Activated CD4-positive, alpha-beta T cell treated with anti-CD3 and anti-CD28 coated beads for 48 hours (primary cell): ENCODE results near the gene MUS81.

Experiments used
- DNase-seq: peaks from one replicate; pipeline ENCODE4 v3.0.0-alpha.2; 2020

Gene MUS81

DNA sequence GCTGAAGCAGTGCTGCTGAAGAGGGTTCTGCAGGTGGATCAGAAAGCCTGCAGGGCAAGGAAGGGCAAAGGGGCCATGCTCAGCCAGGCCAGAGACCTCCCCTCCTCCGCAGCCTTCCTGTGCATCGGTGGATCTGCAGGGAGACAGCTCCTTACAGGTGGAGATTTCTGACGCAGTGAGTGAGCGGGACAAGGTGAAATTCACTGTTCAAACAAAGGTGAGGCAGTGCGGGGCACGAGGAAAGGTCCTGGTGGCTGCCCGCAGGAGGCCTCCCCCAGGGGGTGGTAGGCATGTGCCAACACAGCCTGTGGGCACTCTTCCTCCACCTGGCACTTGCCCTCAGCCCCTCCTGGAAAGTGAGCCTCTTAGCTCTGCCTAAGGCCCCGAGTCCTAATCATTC is 10.9 kb upstream of the MUS81 start:
- no peak for DNase-seq

DNA sequence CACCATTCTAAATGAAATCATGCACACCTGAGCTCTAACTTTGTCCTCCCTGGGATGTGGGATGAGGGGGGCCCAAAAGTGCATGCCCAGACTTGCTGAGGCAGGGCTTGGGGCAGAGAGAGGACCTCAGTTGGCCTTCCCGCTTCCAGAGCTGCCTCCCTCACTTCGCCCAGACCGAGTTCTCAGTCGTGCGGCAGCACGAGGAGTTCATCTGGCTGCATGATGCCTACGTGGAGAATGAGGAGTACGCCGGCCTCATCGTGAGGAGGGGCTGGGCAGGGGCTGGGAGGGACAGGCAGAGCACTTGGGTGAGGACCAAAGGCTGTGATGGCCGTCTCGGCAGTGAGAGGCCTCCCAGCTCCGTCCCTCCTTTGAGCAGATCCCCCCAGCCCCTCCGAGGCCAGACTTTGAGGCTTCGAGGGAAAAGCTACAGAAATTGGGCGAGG is 10.4 kb upstream of the MUS81 start:
- DNase-seq = no peak

DNA sequence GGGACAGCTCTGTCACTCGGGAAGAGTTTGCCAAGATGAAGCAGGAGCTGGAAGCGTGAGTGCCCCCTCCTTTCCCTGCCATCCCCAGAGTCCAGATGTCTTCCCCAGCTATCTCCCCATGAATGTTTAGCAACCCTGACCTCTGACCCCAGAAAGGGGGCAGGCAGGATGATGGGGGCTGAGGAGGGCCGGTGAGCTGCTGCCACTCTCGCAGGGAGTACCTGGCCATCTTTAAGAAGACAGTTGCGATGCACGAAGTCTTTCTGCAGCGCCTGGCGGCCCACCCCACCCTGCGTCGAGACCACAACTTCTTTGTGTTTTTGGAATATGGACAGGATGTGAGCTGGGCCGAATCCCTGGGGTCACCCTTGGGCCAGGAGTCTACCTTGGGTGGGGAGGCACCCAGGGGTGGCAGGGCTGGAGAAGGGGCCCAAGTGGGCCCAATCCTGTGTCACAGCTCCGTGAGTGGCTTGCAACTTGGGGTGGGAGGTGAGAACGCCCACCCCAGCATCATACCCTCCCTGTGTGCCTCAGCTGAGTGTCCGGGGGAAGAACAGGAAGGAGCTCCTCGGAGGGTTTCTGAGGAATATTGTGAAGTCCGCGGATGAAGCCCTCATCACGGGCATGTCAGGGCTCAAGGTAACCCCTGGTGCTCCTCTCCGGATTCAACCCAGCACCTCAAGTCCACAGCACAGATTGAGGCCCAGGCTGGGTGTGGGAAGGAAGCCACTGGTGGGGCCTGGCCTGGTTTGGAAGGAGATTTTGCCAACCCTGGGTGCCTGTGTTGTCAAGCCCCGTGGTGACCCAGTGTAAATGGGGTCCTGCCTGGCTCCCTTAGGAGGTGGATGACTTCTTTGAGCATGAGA is 9.8 kb upstream of the MUS81 start:
- no peak for DNase-seq

DNA sequence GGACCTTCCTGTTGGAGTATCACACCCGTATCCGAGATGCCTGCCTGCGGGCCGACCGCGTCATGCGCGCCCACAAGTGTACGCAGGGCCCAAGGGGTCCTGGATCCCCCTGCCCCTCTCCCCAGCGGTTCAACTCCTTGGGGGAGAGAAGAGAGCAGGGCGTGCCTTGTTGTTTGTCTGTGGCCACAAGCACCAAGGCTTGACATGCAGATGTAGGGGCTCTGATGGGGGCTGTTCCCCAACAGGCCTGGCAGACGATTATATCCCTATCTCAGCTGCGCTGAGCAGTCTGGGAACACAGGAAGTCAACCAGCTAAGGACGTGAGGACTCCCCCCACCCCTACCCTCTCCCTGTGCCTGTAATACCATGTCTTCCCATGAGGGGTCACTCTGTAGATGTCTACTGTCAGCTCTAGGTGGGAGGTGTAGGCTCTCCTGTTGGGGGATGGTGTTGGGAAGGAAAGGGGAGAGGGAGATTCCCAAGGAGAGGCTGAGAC is 9.1 kb upstream of the MUS81 start:
- peak; percentile 61 for DNase-seq

DNA sequence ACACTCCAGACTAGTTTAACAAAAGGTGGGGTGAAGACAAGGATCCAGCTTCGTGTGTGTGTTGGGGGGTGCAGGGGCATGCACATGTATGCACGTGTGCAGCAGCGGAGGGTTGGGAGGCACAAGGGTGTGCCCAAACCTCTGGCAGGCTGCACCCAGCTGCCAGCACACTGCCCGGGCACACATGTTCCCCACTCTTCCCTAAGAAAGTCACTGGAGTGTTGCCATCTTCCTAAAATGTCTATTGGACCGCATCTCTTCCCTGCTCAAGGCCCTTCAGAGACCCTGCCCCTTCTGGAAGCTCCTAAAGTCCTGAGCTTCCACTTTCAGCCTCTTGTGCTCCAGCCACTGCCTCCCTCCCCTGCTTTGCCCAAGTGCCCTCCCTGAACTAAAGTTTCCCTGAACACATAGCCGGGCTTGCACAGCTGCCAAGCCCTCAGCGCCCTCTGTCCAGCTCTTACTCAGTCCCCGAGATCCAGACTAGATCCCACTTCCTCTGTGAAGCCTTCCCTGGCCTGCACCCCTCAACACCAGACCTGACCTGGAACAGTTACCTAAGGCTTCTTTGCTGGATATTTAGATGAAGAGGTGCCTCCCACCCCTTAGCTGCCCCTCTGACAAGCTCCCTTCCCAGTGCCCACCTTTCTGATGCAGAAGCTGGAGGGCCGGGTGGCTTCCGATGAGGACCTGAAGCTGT is 8.3 kb upstream of the MUS81 start:
- DNase-seq = no peak

DNA sequence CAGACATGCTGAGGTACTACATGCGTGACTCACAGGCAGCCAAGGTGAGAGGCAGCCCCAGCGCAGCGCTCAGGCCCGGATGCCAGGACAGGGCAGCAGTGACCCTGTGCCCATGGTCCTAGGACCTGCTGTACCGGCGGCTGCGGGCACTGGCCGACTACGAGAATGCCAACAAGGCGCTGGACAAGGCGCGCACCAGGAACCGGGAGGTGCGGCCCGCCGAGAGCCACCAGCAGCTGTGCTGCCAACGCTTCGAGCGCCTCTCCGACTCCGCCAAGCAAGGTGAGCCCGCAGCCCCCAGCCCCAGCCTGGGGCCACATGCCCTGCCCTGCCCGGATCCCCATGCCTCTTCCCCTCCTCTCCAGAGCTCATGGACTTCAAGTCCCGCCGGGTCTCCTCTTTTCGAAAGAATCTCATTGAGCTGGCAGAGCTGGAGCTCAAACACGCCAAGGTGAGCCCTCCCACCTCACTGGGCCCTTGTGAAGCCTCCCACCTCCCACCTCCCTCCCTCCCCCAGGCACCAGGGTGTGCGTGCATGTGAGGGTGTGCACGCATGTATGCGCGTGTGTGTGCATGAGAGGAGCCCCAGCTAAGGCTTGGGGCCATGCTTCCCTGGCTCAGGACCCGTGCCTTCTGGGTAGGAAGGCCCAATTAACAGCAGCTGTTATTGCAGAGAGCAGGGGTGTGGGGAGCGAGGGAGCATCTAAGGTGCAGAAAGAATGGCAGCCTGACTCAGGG is 7.6 kb upstream of the MUS81 start:
- DNase-seq = no peak

DNA sequence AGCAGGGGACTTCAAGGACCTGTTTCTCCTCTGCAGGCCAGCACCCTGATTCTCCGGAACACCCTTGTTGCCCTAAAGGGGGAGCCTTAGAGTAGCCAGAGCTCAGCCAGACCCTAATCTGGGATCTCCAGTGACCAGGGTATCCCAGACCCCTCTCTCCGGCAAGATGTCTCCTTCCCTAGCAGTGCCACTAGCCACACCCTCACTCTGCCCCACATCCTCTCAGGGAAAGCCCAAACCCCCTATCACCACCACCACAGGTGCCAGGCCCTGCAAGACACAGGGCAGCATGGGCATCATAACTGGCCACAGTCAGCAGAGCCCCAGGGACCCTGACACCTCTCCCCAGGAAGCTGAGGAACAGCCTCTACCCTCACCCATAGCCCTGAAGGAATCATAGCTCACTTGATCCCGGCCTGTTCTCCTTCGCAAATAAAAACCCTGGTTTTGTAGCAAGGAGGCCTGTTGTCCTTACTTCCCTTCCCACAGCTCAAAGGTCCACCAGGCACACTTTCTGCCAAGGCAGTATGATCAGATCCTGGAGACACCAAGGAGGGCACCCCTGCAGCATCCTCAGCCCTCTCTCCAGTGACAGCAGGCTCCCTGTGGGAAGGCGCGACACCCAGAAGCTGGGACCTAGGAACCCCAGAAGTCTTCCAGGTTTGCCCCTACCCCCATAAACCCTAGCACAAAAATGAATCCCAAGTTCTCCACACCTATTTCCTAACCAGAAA is 6.8 kb upstream of the MUS81 start:
- no peak for DNase-seq

DNA sequence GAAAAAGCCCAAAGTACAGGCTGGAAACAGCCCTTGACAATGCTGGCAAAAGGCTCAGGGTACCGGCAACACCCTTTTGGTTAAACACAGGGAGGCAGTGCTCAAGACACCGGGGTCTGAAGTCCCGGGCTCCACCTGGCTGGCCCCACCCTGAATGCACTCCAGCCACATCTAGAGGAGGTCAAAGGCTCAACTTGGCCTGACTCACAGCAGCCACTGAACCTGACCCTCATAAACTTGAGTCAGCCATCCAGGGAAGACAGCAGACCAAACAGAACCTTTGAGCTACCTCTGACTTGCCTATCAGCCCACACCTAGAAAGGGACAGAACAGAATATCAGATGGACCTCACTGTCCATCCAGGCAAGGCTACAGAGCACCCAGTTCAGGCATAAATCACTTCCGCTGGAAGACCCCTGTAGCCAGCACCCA is 6.1 kb upstream of the MUS81 start:
- DNase-seq = no peak

DNA sequence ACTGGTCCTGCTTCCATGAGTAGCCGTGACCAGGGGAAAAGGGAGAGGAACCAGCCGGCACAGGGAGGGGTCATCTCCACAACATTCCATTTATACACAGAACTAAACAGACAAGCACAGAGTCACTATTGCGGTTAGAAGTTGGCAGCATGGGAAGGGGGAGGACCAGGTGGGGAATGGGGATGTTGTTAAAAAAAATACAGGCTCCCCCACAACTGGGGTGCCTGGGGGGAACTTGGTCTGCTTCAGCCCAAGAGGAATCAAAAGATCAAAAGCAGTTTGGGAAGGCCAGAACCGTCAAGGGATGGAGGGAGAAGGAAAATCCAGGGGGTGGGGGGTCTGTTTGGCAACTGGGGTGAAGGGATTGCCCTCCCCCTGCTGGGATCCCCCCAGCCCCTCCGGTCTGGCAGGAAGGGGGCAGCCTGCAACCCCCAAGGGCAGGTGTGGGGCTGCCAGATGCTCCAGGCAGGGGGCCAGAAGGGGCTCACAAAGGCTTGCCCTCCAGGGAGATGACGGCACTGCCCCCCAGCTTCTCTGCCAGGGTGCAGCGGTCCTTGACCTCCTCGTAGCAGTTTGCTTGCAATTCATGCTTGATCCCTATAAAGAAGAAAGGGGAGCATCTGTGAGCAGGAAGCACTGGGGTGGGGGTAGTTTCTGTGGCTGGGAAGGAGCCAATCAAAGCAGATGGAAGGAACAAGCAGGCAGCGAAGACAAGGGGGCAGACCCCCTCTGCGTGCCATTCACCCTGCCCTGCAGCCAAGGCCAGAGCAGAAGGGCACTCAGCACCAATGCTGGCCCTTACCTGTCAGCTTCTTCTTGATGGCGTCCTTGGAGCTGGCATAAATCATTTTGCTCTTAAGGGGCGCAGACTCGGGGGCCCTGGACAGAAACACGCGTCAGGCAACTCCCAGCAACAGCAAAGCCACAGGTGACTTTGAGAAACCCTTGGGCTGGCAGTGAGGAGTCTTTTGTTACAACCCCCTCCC is 5.1 kb upstream of the MUS81 start:
- no peak for DNase-seq

DNA sequence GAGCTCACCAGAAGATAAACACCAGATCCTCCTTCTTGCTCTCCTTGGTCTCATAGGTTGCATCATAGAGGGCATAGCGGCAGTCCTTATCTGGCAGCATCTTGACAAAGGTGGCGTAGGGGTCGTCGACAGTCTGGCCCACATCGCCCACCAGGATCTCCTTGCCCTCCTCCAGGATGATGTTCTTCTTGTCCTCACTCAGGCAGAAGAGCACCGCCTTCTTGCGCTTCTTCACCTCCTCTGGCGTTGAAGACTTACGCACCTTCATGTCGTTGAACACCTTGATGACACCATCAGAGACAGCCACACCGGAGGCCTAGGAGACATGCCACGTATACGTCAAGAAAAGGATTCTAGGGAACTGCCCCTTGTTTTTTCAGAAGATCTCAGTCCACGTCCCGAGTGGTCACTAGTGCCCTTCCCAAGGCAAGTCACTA is 4.3 kb upstream of the MUS81 start:
- no peak for DNase-seq

DNA sequence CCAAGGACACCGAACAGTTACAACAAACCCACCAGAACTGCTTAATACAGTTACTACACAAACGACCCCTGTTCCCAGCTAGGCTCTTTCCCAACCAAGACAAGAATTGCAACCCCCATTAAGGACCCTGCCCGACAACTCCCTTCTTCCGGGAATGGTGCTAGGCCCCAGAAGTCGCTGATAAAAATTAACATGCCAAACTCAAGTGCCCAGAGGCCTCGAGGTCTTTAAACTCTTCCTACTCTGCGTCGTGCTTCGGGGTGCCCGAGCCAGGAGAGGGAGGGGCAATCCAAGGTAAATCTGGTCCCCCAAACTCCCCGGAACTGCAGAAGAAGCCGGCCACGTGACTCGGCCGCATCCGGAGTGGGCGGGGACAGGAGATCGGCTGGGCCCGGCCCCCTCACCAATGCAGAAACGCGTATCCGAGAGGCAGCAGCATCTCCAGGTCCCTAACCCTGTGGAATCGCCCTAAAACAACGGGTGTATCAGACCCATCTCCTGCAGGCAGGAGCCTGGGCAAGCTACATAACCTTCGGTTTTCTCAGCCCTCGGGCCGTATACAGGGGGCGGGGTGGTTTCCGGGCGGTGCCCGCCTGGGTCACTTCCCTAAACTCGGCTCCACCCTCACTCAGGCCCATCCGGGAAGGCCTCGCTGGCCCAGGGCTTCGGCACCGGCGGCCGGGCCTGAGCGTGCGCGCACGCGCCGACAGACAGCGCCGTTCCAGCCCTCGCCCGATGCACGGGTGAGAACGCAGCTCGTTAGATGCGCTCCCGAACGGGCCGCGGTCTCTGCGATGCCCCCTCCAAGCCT is 3.3 kb upstream of the MUS81 start:
- DNase-seq = peak; percentile 88

DNA sequence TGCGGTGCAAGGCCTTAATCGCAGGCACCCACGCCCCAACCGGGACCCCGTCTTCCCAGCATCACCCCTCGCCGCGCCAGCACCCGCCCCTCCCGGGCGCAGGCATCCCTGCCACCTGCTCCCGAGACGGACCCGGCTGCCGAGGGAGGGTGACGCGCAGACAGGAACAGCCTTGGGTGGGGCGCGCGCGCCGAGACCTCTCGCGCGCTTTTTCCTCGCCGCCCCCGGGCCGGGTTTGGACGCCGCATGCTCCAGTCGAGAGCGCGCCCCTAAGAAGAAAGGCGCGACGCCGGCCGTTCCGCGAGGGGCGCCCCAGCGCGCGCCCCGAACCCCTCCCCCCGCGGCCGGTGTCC is 2.8 kb upstream of the MUS81 start:
- peak; percentile 73 for DNase-seq

DNA sequence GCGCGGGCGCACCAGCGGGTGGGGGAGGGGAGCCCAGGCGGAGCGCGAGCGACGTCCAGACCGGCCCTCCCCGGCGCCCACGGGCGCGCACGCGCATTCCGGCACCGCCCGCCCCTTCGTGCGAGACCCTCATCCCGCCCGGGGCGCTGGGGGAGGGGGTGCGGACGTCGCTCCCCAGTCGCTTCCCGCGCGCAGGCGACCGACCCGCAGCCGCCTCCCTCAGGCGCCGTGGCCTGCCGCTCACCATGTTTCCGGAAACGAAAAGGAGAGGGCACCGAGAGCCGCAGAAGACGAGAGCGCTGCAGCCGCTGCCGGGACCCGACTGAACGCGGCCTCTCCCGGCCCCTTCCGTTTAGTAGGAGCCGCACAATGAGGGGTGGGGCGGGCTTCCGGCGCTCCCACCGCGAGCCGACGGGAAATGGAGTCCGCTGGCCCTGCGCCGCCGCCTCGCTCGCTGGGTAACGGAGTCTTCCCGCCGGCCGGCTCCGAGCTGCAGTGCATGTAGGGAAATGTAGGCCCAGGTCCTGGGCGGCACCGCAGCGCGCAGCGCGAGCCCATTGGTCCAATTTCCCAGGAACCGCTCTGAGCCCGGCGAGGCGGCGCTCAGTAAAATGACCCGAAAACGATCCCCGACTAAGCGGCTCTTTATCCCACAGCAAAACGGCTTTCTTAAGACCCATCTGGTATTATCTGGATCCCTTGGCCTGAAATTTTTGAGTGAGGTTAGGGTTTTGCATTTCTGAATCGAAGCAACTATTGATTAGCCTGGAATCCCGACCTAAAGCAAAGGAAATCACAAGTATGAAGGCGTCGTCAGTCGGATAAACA is 2.2 kb upstream of the MUS81 start, which contains the start of gene CFL1:
CFL1 (minus strand) TSS at position 328 of the 828 bp plus-strand sequence; CDS start at position 247, 81 bp downstream.
- peak; percentile 99 for DNase-seq

DNA sequence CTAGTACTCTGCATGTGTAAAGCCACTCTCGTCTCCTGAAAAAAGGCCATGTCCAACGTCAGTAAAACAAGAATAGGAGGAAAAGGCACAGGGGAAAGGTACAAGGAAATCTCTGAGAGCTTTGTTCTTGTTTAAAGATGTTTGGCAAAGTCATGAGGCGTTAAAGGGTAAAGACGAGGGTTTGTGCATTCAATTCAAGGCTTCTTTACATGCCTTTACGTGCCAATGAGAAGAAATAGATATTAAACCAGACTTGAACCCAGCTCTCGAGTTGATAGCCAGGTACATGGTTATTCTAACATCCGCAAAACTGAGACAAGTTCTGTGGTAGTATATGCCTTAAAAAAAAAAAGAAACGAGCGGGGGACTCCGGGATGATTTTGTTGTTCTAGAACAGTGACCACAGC is 1.5 kb upstream of the MUS81 start:
- DNase-seq = no peak

DNA sequence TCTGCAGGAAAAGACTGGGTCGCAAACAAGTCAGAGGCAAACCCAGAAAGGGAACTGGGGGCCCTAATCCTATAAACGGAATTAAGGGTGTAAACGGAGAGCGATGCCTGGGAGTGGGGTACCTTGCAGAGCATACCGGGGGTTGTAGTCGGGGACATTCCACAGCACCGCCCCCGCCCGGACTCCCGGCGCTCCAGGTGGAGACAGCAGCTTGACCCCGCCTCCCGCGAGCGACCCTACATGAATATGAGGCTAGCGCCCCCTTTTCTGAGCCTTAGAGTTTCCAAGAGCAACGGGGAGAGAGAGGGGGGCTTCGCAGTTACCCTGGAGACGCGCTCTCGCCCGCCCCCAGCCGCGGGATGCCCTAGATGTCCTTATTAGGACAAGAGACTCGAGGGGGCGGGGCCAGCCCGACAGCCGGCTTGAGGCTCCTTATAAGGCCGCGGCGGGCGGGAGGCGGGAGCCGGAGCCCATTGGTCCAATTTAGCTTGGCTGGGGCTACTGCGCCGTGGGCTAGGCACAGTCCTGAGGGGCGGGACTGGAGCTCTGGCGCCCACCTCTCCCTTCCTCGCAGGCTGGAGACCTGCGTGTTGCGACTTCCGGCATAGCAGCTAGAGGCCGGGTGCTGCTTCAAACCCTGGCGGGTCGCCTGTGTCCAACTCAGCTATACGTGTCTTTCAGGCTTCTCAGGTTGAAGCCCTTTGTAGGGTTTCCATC is 980 bp upstream of the MUS81 start:
- DNase-seq = peak; percentile 99

DNA sequence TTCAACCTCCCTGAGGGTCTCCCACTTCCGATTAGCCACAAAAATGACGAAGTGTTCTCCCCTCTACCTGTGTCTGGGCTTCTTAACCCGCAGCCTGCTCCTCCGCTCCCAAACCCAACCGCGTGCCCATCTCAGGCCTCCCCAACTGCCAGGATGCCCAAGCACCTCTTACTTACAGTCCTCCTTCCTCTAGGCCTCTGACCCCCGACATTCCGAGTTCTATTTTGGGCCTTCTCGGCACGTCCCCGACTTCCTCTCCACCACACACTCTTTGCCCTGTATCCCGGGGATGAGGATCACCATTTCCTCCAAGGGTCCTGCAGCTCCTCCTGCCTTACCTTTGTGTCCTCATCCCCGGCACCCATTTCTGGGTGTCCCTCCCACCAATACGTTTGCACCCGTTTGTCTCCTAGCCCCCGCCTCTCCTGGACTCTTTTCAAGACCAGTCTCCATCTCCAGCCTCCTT is 388 bp upstream of the MUS81 start:
- DNase-seq = peak; percentile 62

DNA sequence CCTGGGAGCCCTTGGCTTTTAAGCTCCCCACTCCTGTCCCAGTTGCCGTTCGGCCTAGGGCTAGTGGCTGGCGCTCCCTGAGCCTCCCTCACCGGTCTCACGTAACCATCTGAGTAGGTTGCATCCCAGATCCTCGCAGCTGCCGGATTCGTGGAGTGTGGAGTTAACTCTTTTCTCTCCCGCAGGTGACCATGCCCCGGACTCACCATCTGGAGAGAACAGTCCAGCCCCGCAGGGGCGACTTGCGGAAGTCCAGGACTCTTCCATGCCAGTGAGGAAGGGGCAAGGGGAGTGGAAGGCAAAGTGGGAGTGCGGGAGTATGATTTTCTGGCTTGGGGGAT is 902 bp downstream of the MUS81 start:
- no peak for DNase-seq

DNA sequence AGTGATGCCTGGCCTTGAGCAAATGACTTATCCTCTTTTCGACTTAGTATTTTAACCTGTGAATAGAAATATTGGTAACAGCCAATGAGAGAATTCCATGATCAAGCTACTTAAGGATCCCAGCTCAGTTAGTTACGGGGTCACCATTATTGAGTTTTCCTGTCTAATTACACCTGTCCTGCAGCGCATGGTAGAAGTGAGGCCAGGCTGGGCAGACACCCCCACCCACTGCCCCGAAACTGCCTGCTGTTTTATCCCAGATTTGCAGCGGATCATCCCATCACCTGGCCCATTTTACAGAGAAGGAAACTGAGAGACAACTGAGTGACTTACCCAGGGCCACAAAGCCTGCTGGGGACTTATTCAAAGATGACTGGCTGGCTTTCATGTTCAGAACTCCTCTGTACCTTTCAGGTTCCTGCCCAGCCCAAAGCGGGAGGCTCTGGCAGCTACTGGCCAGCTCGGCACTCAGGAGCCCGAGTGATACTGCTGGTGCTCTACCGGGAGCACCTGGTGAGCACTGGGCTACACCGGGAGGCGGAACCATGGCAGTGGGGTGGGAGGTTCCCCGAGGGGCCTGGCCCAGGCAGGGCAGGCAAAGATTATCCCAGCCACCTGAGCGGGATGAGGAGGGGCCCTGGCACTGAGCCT is 1.4 kb downstream of the MUS81 start:
- peak; percentile 3 for DNase-seq
